Amniotic stem cell (primary cell): ENCODE data around the gene PPDPF.

ENCODE experiments used
- DNase-seq: peaks from one replicate; lab custom pipeline; 2025; lab: John Stamatoyannopoulos, UW

Gene PPDPF

GRCh38 chr20:63538204-63539091 lies 17.9 kb downstream of the PPDPF start:
- DNase-seq, result no peak

GRCh38 chr20:63539092-63539430 lies 18.5 kb downstream of the PPDPF start:
- no peak for DNase-seq

- no peak for DNase-seq
Observed at GRCh38 chr20:63539441-63540370, 19.1 kb downstream of the PPDPF start.

- no peak for DNase-seq
Observed at GRCh38 chr20:63540417-63541186, 20.0 kb downstream of the PPDPF start.

GRCh38 chr20:63541371-63541770 lies 20.8 kb downstream of the PPDPF start:
- no peak for DNase-seq

- no peak for DNase-seq
Observed at GRCh38 chr20:63542031-63542559, 21.5 kb downstream of the PPDPF start.

- DNase-seq, result no peak
Observed at GRCh38 chr20:63542696-63543095, 22.1 kb downstream of the PPDPF start.

GRCh38 chr20:63543131-63543530 lies 22.6 kb downstream of the PPDPF start:
- no peak for DNase-seq

GRCh38 chr20:63543733-63544132 lies 23.2 kb downstream of the PPDPF start:
- no peak for DNase-seq

- no peak for DNase-seq
Observed at GRCh38 chr20:63544241-63544957, 23.8 kb downstream of the PPDPF start.

- DNase-seq, result no peak
Observed at GRCh38 chr20:63544958-63545516, 24.5 kb downstream of the PPDPF start.

GRCh38 chr20:63545814-63546213 lies 25.2 kb downstream of the PPDPF start:
- DNase-seq, result no peak

- no peak for DNase-seq
Observed at GRCh38 chr20:63546256-63546955, 25.8 kb downstream of the PPDPF start.

- DNase-seq, result no peak
Observed at GRCh38 chr20:63546956-63547724, 26.6 kb downstream of the PPDPF start.

GRCh38 chr20:63547725-63548480 lies 27.3 kb downstream of the PPDPF start, which contains the start of gene SRMS:
TSS of gene SRMS (minus strand) at chr20:63547749. CDS start at chr20:63547463, 286 bp downstream.
- no peak for DNase-seq

GRCh38 chr20:63548542-63548941 lies 28.0 kb downstream of the PPDPF start:
- DNase-seq, result no peak

GRCh38 chr20:63549019-63549418 lies 28.5 kb downstream of the PPDPF start:
- DNase-seq, result no peak

- no peak for DNase-seq
Observed at GRCh38 chr20:63549679-63550282, 29.2 kb downstream of the PPDPF start.
